A549 (cell line): Measurements from ENCODE around the gene CERK. TPM values are rescaled to one million over a fixed set of nuclear protein-coding genes. Genes with fewer than 3 reads are reported as not detected.

Source experiments
- ATAC-seq, 2 experiments: fragments of 200-7000 bp in 1 of 2; fragments of >200 bp in 1 of 2; cut with Nextera tagmentation in 1 of 2; cut with Tn5 transposase in 1 of 2; 3 replicates each; pipeline versions ENCODE4 v1.8.0 to v1.9.1; 2018 to 2020; ENCODE audit warnings: mild to moderate bottlenecking in 1 of 2, moderate library complexity in 1 of 2
- CTCF ChIA-PET: fragments of 300-600 bp; sonication (Branson Sonifier 250); formaldehyde crosslinking; extraction: SDS; loops from one replicate; lab custom pipeline; 2021; ENCODE audit warnings: antibody characterized with exemption, inconsistent platforms; lab: Yijun Ruan, JAX
- POLR2A ChIA-PET: fragments of 350-600 bp; formaldehyde crosslinking; extraction: SDS; loops from one replicate; lab custom pipeline; 2021; ENCODE audit warnings: antibody characterized with exemption, inconsistent platforms; lab: Yijun Ruan, JAX
- DNase-seq, 2 experiments: peaks; one replicate each; pipeline versions ENCODE4 v3.0.0 to v3.0.0-alpha.2; 2011 to 2016; ENCODE audit warnings: low read depth in 1 of 2, low spot score in 1 of 2
- FAIRE-seq: peaks from 2 replicates; lab custom pipeline; 2011; peaks lifted over from hg19 to GRCh38; lab: Jason Lieb, UNC
- H3K27ac ChIP-seq, 2 experiments: fragments of >200 bp; sonication (Bioruptor Twin); formaldehyde crosslinking; 3 replicates each; pipeline ENCODE4 v1.5.1; 2016 to 2017
- H3K4me1 ChIP-seq: fragments of >200 bp; sonication (Bioruptor Twin); formaldehyde crosslinking; 3 replicates; pipeline ENCODE4 v1.6.1; 2016
- H3K4me2 ChIP-seq: fragments of >200 bp; sonication (Bioruptor Twin); formaldehyde crosslinking; 3 replicates; pipeline ENCODE4 v1.6.1; 2016
- H3K4me3 ChIP-seq: fragments of >200 bp; sonication (Bioruptor Twin); formaldehyde crosslinking; 3 replicates; pipeline ENCODE4 v1.5.1; 2016
- H3K9me3 ChIP-seq: fragments of >200 bp; sonication (Bioruptor Twin); formaldehyde crosslinking; 3 replicates; pipeline ENCODE4 v1.6.1; 2016
- ESRRA ChIP-seq: fragments of 150-350 bp; IDR thresholded peaks from 2 replicates; pipeline ENCODE4 v1.6.1; 2014; ENCODE audit warnings: mild to moderate bottlenecking, low read length, borderline replicate concordance
- FOSL2 ChIP-seq, 2 experiments: fragments of 450-650 bp in 1 of 2; fragments of >200 bp in 1 of 2; sonication (Bioruptor Twin) in 1 of 2; formaldehyde crosslinking; IDR thresholded peaks; 2 replicates each; pipeline versions ENCODE4 v1.5.0 to v1.6.1; 2016 to 2020; ENCODE audit warnings: mild to moderate bottlenecking in 1 of 2, moderate library complexity in 1 of 2
- FOXS1 ChIP-seq: fragments of 250-450 bp; sonication (Bioruptor Pico); IDR thresholded peaks from 2 replicates; pipeline ENCODE4 v1.5.0; 2020; ENCODE audit warnings: mild to moderate bottlenecking, moderate library complexity
- GATA3 ChIP-seq: IDR thresholded peaks from 2 replicates; pipeline ENCODE4 v1.6.1; 2012; ENCODE audit warnings: borderline replicate concordance
- HDAC2 ChIP-seq: fragments of 200-600 bp; sonication (generic); IDR thresholded peaks from 2 replicates; pipeline ENCODE4 v1.6.1; 2016
- HOXB5 ChIP-seq: fragments of 250-450 bp; sonication (Bioruptor Pico); IDR thresholded peaks from 2 replicates; pipeline ENCODE4 v1.5.0; 2020; ENCODE audit warnings: mild to moderate bottlenecking, moderate library complexity
- KDM1A ChIP-seq: fragments of 200-600 bp; sonication (generic); IDR thresholded peaks from 2 replicates; pipeline ENCODE4 v1.6.1; 2016; ENCODE audit warnings: low read depth, mild to moderate bottlenecking
- KDM5A ChIP-seq: fragments of 200-600 bp; sonication (generic); IDR thresholded peaks from 2 replicates; pipeline ENCODE4 v1.6.1; 2016; ENCODE audit warnings: antibody characterized with exemption, mild to moderate bottlenecking
- MAFK ChIP-seq: fragments of 450-650 bp; IDR thresholded peaks from 2 replicates; pipeline ENCODE4 v1.6.1; 2014; ENCODE audit not compliant: partially characterized antibody
- NFE2L2 ChIP-seq: fragments of 150-350 bp; conservative IDR thresholded peaks from 2 replicates; pipeline ENCODE4 v1.6.1; 2014; ENCODE audit warnings: low read length
- PHF8 ChIP-seq: fragments of 200-600 bp; sonication (generic); IDR thresholded peaks from 2 replicates; pipeline ENCODE4 v1.6.1; 2016; ENCODE audit warnings: low read depth, mild to moderate bottlenecking, antibody characterized with exemption, moderate library complexity, borderline replicate concordance
- POLR2A ChIP-seq: IDR thresholded peaks from 2 replicates; pipeline ENCODE4 v1.6.1; 2012; ENCODE audit warnings: mild to moderate bottlenecking, low read length
- RAD21 ChIP-seq, 2 experiments: fragments of >200 bp in 1 of 2; sonication (Bioruptor Twin) in 1 of 2; formaldehyde crosslinking in 1 of 2; IDR thresholded peaks in 1 of 2; conservative IDR thresholded peaks in 1 of 2; 2 replicates in 1 of 2; 3 replicates in 1 of 2; pipeline ENCODE4 v1.6.1; 2012 to 2018; ENCODE audit warnings: inconsistent platforms in 1 of 2
- RARB ChIP-seq: fragments of 250-450 bp; sonication (Bioruptor Pico); IDR thresholded peaks from 2 replicates; pipeline ENCODE4 v1.8.0; 2021; ENCODE audit warnings: mild to moderate bottlenecking, moderate library complexity
- RFX5 ChIP-seq: fragments of 450-650 bp; IDR thresholded peaks from 2 replicates; pipeline ENCODE4 v1.7.1; 2014; ENCODE audit warnings: antibody characterized with exemption, mild to moderate bottlenecking, moderate library complexity
- SREBF2 ChIP-seq: fragments of 450-650 bp; IDR thresholded peaks from 2 replicates; pipeline ENCODE4 v1.6.1; 2014; ENCODE audit warnings: mild to moderate bottlenecking, moderate library complexity
- ZFP36 ChIP-seq: fragments of 450-650 bp; IDR thresholded peaks from 2 replicates; pipeline ENCODE4 v1.6.1; 2014; ENCODE audit warnings: borderline replicate concordance; ENCODE audit not compliant: partially characterized antibody
- ZNF302 ChIP-seq: fragments of 250-450 bp; sonication (Bioruptor Pico); IDR thresholded peaks from 2 replicates; pipeline ENCODE4 v1.9.0; 2021; ENCODE audit warnings: inconsistent platforms, mild to moderate bottlenecking, moderate library complexity
- WGBS: methylation state at CpG from one replicate; pipeline ENCODE4 v1.1.6; 2017; ENCODE audit errors: missing lambda C conversion rate; 5-methylcytosine and 5-hydroxymethylcytosine counted together
- polyA plus RNA-seq, 4 experiments: library from polyadenylated mRNA; depleted of rRNA in 3 of 4; stranded (reverse); fragments of >200 nt; fragmentation: RNase III in 1 of 4; extraction: RNeasy Plus Mini Kit Qiagen cat#74134 plus additional on column Dnase treatment in 1 of 4; gene quantifications; 2 replicates in 3 of 4; 3 replicates in 1 of 4; pipeline ENCODE4 v1.2.3, GENCODE V29; 2011 to 2017
- TF ChIP-seq, protein P1 (sequence below): IDR thresholded peaks from 2 replicates; pipeline ENCODE4 v1.6.1; 2012
- TF ChIP-seq, protein P2 (sequence below): fragments of >200 bp; sonication (Bioruptor Twin); formaldehyde crosslinking; IDR thresholded peaks from 2 replicates; pipeline ENCODE4 v1.6.1; 2016
- TF ChIP-seq, protein P3 (sequence below): fragments of 250-450 bp; sonication (Bioruptor Pico); IDR thresholded peaks from 2 replicates; pipeline ENCODE4 v1.5.0; 2020; ENCODE audit warnings: low read depth, mild to moderate bottlenecking, moderate library complexity
- TF ChIP-seq, protein P4 (sequence below): fragments of 200-600 bp; sonication (generic); IDR thresholded peaks from 2 replicates; pipeline ENCODE4 v1.6.1; 2016; ENCODE audit warnings: antibody characterized with exemption, mild to moderate bottlenecking, moderate library complexity
- TF ChIP-seq, protein P5 (sequence below): fragments of >200 bp; sonication (Bioruptor Twin); formaldehyde crosslinking; IDR thresholded peaks from 3 replicates; pipeline ENCODE4 v1.5.1; 2016
- TF ChIP-seq, protein P6 (sequence below): IDR thresholded peaks from 2 replicates; pipeline ENCODE4 v1.6.1; 2012

The CERK gene
- polyA plus RNA-seq, 2 of the 4 experiments (the other 2 are of a cell fraction): 13.1 to 15.6 TPM

DNA sequence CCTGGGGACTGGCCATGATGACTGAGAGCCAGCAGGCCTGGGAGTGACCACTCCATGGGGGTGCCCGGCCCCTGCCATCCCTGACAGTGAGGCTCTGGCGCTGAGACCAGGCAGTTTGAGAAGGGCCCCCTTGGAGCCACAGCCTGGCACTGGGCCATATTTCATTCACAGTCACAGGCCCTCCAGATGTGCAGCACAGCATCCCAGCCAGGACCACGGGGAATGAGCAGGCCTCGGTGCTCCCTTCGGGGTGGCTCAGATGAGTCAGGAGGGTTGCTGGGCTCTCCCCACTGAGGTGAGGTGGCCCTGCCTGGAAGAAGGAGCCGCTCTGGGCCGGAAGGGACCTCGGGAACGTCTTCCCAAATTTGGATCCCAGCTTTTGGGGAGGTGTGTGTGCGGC lies 64.8 kb downstream of the CERK start:
- DNase-seq (no peak), ATAC-seq (no peak), FAIRE-seq (no peak)
- H3K9me3 ChIP-seq: no peaks in the 10 kb centered on the region
- H3K4me1 ChIP-seq: no peaks in the 10 kb centered on the region
- CTCF ChIA-PET: interaction anchor here (1.0 kb wide), 1 partner anchor 12 kb away, joined by 4 read pairs; no protein-coding TSS in a partner anchor
- POLR2A ChIA-PET: no interaction called here
- WGBS: no CpG with 5 or more reads among the region's 10 CpGs
- no peak overlapping the region for H3K4me2 ChIP-seq
- no peak overlapping the region for H3K27ac ChIP-seq
- no peak overlapping the region for H3K4me3 ChIP-seq
- no peak for TF ChIP-seq FOSL2 (IDR thresholded peaks at IDR 0.05)
- TF ChIP-seq FOSL2 (CRISPR knock-in tag; IDR thresholded peaks at IDR 0.05): no peak
- TF ChIP-seq, protein P1, sequence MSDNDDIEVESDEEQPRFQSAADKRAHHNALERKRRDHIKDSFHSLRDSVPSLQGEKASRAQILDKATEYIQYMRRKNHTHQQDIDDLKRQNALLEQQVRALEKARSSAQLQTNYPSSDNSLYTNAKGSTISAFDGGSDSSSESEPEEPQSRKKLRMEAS: no peak
- TF ChIP-seq, protein P2, sequence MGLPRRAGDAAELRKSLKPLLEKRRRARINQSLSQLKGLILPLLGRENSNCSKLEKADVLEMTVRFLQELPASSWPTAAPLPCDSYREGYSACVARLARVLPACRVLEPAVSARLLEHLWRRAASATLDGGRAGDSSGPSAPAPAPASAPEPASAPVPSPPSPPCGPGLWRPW: no peak
- no peak for TF ChIP-seq MAFK
- TF ChIP-seq PHF8: no peak
- no peak for TF ChIP-seq RARB (CRISPR knock-in tag)
- TF ChIP-seq ZNF302 (CRISPR knock-in tag): no peak
- no peak for TF ChIP-seq HOXB5
- TF ChIP-seq, protein P3, sequence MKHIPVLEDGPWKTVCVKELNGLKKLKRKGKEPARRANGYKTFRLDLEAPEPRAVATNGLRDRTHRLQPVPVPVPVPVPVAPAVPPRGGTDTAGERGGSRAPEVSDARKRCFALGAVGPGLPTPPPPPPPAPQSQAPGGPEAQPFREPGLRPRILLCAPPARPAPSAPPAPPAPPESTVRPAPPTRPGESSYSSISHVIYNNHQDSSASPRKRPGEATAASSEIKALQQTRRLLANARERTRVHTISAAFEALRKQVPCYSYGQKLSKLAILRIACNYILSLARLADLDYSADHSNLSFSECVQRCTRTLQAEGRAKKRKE (CRISPR knock-in tag): no peak
- TF ChIP-seq, protein P4, sequence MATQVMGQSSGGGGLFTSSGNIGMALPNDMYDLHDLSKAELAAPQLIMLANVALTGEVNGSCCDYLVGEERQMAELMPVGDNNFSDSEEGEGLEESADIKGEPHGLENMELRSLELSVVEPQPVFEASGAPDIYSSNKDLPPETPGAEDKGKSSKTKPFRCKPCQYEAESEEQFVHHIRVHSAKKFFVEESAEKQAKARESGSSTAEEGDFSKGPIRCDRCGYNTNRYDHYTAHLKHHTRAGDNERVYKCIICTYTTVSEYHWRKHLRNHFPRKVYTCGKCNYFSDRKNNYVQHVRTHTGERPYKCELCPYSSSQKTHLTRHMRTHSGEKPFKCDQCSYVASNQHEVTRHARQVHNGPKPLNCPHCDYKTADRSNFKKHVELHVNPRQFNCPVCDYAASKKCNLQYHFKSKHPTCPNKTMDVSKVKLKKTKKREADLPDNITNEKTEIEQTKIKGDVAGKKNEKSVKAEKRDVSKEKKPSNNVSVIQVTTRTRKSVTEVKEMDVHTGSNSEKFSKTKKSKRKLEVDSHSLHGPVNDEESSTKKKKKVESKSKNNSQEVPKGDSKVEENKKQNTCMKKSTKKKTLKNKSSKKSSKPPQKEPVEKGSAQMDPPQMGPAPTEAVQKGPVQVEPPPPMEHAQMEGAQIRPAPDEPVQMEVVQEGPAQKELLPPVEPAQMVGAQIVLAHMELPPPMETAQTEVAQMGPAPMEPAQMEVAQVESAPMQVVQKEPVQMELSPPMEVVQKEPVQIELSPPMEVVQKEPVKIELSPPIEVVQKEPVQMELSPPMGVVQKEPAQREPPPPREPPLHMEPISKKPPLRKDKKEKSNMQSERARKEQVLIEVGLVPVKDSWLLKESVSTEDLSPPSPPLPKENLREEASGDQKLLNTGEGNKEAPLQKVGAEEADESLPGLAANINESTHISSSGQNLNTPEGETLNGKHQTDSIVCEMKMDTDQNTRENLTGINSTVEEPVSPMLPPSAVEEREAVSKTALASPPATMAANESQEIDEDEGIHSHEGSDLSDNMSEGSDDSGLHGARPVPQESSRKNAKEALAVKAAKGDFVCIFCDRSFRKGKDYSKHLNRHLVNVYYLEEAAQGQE: no peak
- TF ChIP-seq POLR2A: no peak
- no peak for TF ChIP-seq ZFP36
- TF ChIP-seq SREBF2: no peak
- no peak for TF ChIP-seq RFX5
- TF ChIP-seq FOXS1: no peak

DNA sequence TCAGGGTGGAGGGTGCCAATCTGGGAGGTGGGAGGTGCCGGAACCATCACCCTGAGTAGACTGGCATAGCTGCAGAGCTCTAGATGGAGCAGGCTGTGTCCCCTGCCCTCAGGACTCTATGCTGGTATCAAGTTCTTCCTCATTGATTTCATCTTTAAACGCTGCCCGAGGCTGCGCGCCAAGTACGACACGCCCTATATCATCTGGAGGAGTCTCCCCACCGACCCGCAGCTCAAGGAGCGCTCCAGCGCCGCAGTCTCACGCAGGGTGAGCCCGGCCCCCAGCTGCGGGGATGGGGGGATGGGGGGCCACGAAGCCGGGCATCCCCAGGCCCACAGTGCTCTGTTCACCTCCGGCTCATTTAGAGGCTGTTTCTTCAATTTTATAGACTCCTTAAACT lies 65.3 kb downstream of the CERK start:
- Histone ChIP-seq H3K4me3 (no peak overlapping the region), H3K4me2 (no peak overlapping the region), H3K4me1 (no peaks in the 10 kb centered on the region), H3K9me3 (no peaks in the 10 kb centered on the region), H3K27ac (no peak overlapping the region)
- ChIA-PET POLR2A (no interaction called here), CTCF (interaction anchor here (1.0 kb wide), 1 partner anchor 12 kb away, joined by 4 read pairs; no protein-coding TSS in a partner anchor)
- no peak; a peak in 1 of 6 replicates for ATAC-seq
- FAIRE-seq: no peak
- TF ChIP-seq HDAC2: no peak
- no peak for TF ChIP-seq ZNF302 (CRISPR knock-in tag)
- 88% methylated on average over 17 of the region's 18 CpGs for WGBS
- DNase-seq: no peak

DNA sequence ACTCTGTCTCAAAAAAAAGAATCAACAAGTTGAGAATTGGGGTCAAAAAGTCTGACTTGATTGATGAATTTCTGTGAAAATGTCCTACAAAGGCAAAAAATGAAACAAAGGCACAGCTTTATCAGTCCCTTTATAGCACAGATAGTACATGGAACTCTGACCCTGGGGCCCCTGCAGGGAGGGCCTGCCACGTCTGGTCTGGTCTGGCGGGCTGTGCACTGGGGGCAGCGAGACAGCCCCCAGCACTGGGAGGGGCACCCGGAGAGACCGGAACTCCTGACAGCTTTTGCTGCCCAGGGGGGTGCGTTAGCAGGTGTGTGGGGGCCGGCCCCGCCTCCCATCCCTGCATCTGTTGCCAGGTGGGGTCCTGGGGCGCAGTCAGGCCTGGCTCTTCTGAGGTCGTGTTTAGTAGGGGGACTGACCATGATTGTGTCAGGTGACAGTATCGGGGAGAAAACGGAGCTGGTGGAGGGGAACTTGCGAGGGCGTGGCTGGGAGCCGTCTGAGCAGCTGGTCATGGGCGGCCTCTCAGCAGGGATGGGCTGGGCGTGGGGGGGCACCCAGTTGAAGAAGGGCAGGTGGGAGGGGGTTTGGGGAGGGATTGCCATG lies 66.1 kb downstream of the CERK start:
- H3K4me1 ChIP-seq: no peaks in the 10 kb centered on the region
- no peak overlapping the region for H3K27ac ChIP-seq
- DNase-seq (no peak), FAIRE-seq (no peak), ATAC-seq (no peak)
- WGBS: 83% methylated on average over 8 of the region's 17 CpGs
- H3K4me2 ChIP-seq: no peak overlapping the region
- CTCF ChIA-PET: interaction anchor here (0.7 to 1.0 kb wide), 2 partner anchors 11 to 108 kb away, joined by 3 to 4 read pairs; no protein-coding TSS in a partner anchor
- no peak overlapping the region for H3K4me3 ChIP-seq
- no peaks in the 10 kb centered on the region for H3K9me3 ChIP-seq
- POLR2A ChIA-PET: no interaction called here
- no peak for TF ChIP-seq NFE2L2
- TF ChIP-seq KDM5A: no peak
- TF ChIP-seq, protein P5, sequence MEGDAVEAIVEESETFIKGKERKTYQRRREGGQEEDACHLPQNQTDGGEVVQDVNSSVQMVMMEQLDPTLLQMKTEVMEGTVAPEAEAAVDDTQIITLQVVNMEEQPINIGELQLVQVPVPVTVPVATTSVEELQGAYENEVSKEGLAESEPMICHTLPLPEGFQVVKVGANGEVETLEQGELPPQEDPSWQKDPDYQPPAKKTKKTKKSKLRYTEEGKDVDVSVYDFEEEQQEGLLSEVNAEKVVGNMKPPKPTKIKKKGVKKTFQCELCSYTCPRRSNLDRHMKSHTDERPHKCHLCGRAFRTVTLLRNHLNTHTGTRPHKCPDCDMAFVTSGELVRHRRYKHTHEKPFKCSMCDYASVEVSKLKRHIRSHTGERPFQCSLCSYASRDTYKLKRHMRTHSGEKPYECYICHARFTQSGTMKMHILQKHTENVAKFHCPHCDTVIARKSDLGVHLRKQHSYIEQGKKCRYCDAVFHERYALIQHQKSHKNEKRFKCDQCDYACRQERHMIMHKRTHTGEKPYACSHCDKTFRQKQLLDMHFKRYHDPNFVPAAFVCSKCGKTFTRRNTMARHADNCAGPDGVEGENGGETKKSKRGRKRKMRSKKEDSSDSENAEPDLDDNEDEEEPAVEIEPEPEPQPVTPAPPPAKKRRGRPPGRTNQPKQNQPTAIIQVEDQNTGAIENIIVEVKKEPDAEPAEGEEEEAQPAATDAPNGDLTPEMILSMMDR: no peak
- no peak for TF ChIP-seq ZFP36
- TF ChIP-seq RAD21 (conservative IDR thresholded peaks at IDR 0.05 in 1 of 2, IDR thresholded peaks at IDR 0.05 in 1 of 2): no peak
- TF ChIP-seq, protein P1: no peak
- no peak for TF ChIP-seq KDM1A
- TF ChIP-seq FOSL2 (IDR thresholded peaks at IDR 0.05): no peak
- TF ChIP-seq FOSL2 (CRISPR knock-in tag; IDR thresholded peaks at IDR 0.05): no peak
- no peak for TF ChIP-seq GATA3
- TF ChIP-seq, protein P6, sequence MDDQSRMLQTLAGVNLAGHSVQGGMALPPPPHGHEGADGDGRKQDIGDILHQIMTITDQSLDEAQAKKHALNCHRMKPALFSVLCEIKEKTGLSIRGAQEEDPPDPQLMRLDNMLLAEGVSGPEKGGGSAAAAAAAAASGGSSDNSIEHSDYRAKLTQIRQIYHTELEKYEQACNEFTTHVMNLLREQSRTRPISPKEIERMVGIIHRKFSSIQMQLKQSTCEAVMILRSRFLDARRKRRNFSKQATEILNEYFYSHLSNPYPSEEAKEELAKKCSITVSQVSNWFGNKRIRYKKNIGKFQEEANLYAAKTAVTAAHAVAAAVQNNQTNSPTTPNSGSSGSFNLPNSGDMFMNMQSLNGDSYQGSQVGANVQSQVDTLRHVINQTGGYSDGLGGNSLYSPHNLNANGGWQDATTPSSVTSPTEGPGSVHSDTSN: no peak
- TF ChIP-seq ESRRA: no peak
